Liver (tissue), 3 donors: ENCODE data around the gene CMTM7.

ENCODE experiments used
- JUND ChIP-seq, 2 donors: IDR thresholded peaks; 2 replicates each; pipeline ENCODE4 v1.6.1; 2016; ENCODE audit warnings: antibody characterized with exemption in 2 of 2
- TF ChIP-seq, protein P1 (sequence below): fragments of 150-350 bp; IDR thresholded peaks from 2 replicates; pipeline ENCODE4 v1.5.1; 2017; ENCODE audit warnings: improper control_type of control experiment, low read depth, low read length; ENCODE audit not compliant: missing input control
- donor health status: healthy.
- donor health status: healthy.

DNA sequence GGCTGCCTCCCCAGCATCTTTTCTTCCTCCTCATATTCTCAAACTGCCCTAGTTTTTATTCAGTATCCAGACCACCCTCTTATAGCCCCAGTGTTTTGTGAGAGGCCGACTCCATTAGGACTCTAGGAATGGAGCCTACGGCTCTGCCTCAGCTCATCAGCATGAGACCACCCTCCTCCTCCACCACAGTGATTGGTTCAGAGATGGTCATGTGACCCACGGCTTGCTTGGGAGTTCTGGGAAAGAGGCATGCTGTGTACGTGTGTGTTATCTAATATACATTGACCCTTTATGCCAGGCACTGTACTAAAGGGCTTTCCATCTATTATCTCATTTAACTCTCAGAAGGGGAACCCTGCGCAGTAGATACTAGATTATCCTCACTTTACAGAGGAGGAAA lies 17.8 kb upstream of the CMTM7 start:
- TF ChIP-seq JUND (IDR thresholded peaks at IDR 0.05), result no peak
- TF ChIP-seq, protein P1, sequence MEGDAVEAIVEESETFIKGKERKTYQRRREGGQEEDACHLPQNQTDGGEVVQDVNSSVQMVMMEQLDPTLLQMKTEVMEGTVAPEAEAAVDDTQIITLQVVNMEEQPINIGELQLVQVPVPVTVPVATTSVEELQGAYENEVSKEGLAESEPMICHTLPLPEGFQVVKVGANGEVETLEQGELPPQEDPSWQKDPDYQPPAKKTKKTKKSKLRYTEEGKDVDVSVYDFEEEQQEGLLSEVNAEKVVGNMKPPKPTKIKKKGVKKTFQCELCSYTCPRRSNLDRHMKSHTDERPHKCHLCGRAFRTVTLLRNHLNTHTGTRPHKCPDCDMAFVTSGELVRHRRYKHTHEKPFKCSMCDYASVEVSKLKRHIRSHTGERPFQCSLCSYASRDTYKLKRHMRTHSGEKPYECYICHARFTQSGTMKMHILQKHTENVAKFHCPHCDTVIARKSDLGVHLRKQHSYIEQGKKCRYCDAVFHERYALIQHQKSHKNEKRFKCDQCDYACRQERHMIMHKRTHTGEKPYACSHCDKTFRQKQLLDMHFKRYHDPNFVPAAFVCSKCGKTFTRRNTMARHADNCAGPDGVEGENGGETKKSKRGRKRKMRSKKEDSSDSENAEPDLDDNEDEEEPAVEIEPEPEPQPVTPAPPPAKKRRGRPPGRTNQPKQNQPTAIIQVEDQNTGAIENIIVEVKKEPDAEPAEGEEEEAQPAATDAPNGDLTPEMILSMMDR, result no peak
